AG04449 (cell line): ENCODE measurements around the gene NAV2.

Experiments used
- CTCF ChIA-PET: fragments of 350-600 bp; formaldehyde crosslinking; extraction: SDS; loops from one replicate; lab custom pipeline; 2021; ENCODE audit warnings: antibody characterized with exemption; lab: Yijun Ruan, JAX
- POLR2A ChIA-PET: fragments of 400-600, 350-600 bp; formaldehyde crosslinking; extraction: SDS; loops from one replicate; lab custom pipeline; 2020; ENCODE audit warnings: antibody characterized with exemption, inconsistent platforms; lab: Yijun Ruan, JAX
- DNase-seq: peaks from one replicate; pipeline ENCODE4 v3.0.0-alpha.2; 2010; ENCODE audit warnings: low read depth, low spot score
- H3K4me3 ChIP-seq: 2 replicates; pipeline ENCODE4 v1.5.1; 2011; ENCODE audit warnings: low read depth, mild to moderate bottlenecking, control low read depth, low read length
- CTCF ChIP-seq: IDR thresholded peaks from one replicate; pipeline ENCODE4 v1.5.1; 2011; ENCODE audit warnings: mild to moderate bottlenecking, moderate library complexity, low read length, control low read depth, inconsistent platforms; ENCODE audit not compliant: insufficient read depth; ENCODE audit errors: missing control alignments

The NAV2 gene

GRCh38 chr11:20162824-20163782, 450.5 kb downstream of the NAV2 start:
- TF ChIP-seq CTCF = no peak
- CTCF ChIA-PET = interaction anchor here (1.0 to 1.9 kb wide), 2 partner anchors 8 to 30 kb away, joined by 3 to 6 read pairs; no protein-coding TSS in a partner anchor
- no peak for DNase-seq
- POLR2A ChIA-PET = no interaction called here
- peak overlapping the region; percentile 27; the same call in 1 of the 2 replicates for H3K4me3 ChIP-seq

- CTCF ChIA-PET = interaction anchor here (0.7 to 1.9 kb wide), 3 partner anchors 9 to 36 kb away, joined by 3 to 6 read pairs (median 3); no protein-coding TSS in a partner anchor
- no peak overlapping the region; the same call in 1 of the 2 replicates for H3K4me3 ChIP-seq
- no peak for TF ChIP-seq CTCF
- POLR2A ChIA-PET = no interaction called here
- no peak for DNase-seq
These were observed 451.3 kb downstream of the NAV2 start for GRCh38 chr11:20163783-20164481.
